H7 (cell line): ENCODE measurements around the gene ZBP1. TPM values are rescaled to one million over a fixed set of nuclear protein-coding genes. Genes with fewer than 3 reads are reported as not detected.

Experiments
- DNase-seq: peaks from one replicate; pipeline ENCODE4 v3.0.0; 2012
- H3K27me3 ChIP-seq: 2 replicates; pipeline ENCODE4 v1.6.0; 2011; ENCODE audit warnings: mild to moderate bottlenecking, low read length; ENCODE audit not compliant: control insufficient read depth, insufficient read depth
- H3K36me3 ChIP-seq: replicated peaks from 2 replicates; pipeline ENCODE4 v1.5.1; 2011; ENCODE audit warnings: low read length; ENCODE audit not compliant: control insufficient read depth, insufficient read depth
- H3K4me3 ChIP-seq: 2 replicates; pipeline ENCODE4 v1.5.1; 2011; ENCODE audit warnings: low read depth, mild to moderate bottlenecking, control low read depth, low read length, moderate library complexity; ENCODE audit not compliant: insufficient read depth
- total RNA-seq: library from RNA; depleted of rRNA; stranded (reverse); fragments of >200 nt; shearing (Covaris generic); gene quantifications from 2 replicates; pipeline ENCODE4 v1.2.3, GENCODE V29; 2014; rRNA removed

The ZBP1 gene
- total RNA-seq, result not detected in 2 replicates

- Histone ChIP-seq H3K4me3 (no peak within 1 kb of the TSS), H3K27me3 (no peaks in the 10 kb centered on the region), H3K36me3 (no peaks in the 10 kb centered on the region)
- no peak for DNase-seq
These were observed at the start of gene ZBP1 for GRCh38 chr20:57620274-57620990. ZBP1 (minus strand) TSS chr20:57620426; CDS start chr20:57620295, 131 bp downstream.

GRCh38 chr20:57669632-57670031 lies 49.4 kb upstream of the ZBP1 start:
- no peaks in the 10 kb centered on the region for H3K27me3 ChIP-seq
- DNase-seq, result no peak
- H3K4me3 ChIP-seq, result no peak overlapping the region
- no peaks in the 10 kb centered on the region for H3K36me3 ChIP-seq

DNA sequence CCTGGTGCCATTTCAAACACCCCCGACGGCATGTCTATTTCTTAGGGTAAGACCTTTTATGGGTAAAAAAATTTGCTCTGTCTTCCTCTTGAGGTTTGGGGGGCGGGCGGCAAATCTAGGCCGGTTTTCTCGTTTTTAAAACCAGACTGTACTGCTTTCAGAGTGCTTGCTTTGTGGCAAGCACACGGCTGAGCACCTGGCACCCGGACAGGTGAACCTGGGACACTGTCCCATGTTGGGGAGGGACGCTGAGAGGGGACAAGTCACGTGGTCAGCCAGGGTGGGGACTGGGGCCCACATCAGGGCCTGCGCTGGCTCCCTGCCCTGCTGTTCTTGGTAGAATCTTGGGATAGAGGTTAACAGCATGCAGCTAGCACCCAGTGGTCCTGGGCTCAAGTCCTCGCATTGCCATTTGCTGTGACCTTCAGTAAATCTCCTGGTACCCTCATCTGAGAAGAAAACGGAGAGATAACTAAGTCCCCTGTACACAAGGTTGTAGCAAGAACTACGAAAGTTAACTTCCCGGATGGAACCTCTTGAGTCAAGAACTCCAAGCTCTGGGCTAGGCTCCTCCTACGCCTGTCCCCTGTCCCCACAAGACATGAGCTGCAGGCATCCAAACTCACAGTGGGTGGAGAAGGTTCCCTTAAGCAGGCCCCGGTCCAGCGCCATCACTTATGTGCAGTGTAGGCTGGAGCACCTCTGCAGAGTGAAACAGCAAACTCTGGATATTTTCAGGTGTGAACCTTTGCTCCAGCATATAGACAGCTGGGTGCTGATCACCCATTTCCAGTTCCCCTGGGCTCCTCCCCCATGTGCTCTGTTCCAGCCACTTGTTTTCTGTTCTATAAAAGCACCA lies 47.9 kb upstream of the ZBP1 start:
- no peaks in the 10 kb centered on the region for H3K27me3 ChIP-seq
- H3K4me3 ChIP-seq, result no peak overlapping the region
- no peaks in the 10 kb centered on the region for H3K36me3 ChIP-seq
- DNase-seq, result no peak

DNA sequence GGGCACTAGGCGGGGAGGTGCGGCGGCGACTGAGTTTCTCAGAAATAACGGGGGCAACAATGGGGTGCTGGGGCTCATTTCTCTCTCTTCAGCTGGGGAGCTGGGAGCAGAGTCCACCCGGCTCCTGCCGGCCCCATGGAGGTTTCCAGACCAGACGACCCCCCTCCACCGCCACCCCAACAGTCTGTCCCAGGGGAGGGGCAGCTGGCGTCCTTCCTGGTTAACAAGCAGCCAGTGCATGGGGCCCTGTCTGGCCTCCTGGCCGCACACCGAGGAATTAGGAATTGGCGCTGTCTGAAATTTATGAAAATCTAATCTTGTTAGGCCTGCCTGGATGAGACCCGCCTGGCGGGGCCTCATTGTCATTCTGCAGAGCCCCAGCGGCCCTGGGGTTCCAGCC lies 47.2 kb upstream of the ZBP1 start:
- H3K36me3 ChIP-seq, result no peaks in the 10 kb centered on the region
- no peaks in the 10 kb centered on the region for H3K27me3 ChIP-seq
- H3K4me3 ChIP-seq, result no peak overlapping the region
- no peak for DNase-seq

DNA sequence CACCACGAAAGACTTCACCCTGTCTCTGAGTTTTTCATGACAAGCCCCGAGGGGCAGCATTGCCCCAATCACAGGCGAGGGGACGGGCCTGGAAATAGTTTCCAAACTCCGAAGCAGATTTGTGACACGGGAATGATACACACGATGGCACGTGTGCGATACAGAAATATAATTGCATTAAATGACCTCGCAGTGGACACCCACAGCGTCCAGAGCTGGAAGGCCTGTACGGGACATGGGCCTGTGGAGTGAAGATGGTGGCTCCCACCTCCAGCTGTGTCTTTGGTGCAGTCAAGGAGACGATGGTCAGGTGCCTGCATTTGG lies 46.6 kb upstream of the ZBP1 start:
- Histone ChIP-seq H3K27me3 (no peaks in the 10 kb centered on the region), H3K36me3 (no peaks in the 10 kb centered on the region)

DNA sequence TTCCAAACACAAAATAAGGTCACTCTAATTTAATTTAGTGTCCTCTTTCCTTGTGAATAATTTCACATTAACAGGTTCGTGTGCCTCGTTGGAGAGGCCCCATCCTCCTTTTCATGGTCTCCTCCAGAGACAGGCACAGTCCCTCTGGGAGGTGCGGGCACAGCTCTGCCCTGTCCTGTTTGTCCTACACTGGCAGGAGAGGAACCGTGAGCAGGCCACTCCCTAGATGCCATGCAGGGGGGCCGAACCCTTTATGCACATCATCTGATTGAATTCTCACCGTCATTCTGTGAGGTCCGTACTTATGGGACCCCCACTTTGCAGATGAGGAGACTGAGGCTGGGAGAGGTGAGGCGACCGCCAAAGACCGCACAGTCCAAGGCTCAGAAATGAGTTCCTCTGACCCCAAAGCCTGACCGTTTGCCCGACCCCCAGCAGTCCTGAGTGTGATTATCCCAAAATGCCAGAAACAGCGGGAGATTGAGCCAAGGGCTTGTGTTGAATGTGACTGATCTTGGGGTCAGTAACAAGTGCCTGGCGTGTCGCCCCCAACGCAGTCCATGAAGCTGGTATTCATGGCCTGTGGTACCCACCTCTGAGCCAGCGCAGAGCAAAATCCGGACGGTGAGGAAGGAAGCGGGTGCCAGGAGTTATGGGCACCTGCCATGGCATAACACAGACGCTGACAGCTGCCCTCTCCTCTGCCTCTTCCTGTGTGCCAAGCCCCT lies 46.0 kb upstream of the ZBP1 start:
- H3K27me3 ChIP-seq, result no peaks in the 10 kb centered on the region
- no peak for DNase-seq
- no peak overlapping the region for H3K4me3 ChIP-seq
- no peaks in the 10 kb centered on the region for H3K36me3 ChIP-seq

More for the DNA sequence above, 46.6 kb upstream of the ZBP1 start:
- no peak overlapping the region for H3K4me3 ChIP-seq
- no peak for DNase-seq

- DNase-seq, result no peak
- H3K36me3 ChIP-seq, result no peaks in the 10 kb centered on the region
- no peak overlapping the region for H3K4me3 ChIP-seq
- no peaks in the 10 kb centered on the region for H3K27me3 ChIP-seq
These were observed 45.4 kb upstream of the ZBP1 start for GRCh38 chr20:57665589-57665971.

DNA sequence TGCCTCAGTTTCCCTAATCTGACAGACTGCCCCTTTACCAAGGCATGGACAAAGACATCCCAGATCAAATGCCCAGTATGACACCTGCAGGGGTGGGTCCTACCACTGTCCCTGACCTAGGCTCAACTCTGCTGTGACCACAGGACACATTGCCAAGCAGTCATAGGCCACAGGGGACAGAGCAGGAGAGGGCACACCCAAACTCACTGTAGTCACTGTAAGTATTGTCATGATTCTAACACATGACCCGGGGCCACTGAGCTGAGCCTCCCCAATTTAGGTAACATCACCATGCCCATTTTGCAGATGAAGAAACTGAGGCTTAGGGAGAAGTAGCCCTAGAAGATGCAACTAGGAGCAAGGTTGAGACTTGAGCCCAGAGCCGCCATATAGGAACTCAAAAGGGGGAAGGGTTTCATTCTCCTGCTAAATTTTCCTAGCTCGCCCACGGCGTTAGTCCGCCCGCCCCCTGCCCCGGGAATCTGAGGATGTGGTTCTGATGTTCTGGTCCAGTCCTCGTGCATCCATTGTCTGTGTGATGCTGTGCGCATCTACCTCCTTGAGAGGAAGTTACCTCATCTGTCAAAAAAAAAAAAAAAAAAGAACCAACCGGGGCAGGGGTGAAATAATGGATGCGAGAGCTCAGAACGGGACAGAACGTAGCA lies 44.8 kb upstream of the ZBP1 start:
- no peak overlapping the region for H3K4me3 ChIP-seq
- peak; percentile 6 for DNase-seq
- H3K27me3 ChIP-seq, result no peaks in the 10 kb centered on the region
- no peaks in the 10 kb centered on the region; the same call in 1 of the 2 replicates for H3K36me3 ChIP-seq

GRCh38 chr20:57664476-57664875 lies 44.2 kb upstream of the ZBP1 start:
- no peaks in the 10 kb centered on the region for H3K27me3 ChIP-seq
- H3K4me3 ChIP-seq, result no peak overlapping the region
- H3K36me3 ChIP-seq, result no peaks in the 10 kb centered on the region; the same call in none of the 2 replicates
- peak; percentile 34 for DNase-seq

DNA sequence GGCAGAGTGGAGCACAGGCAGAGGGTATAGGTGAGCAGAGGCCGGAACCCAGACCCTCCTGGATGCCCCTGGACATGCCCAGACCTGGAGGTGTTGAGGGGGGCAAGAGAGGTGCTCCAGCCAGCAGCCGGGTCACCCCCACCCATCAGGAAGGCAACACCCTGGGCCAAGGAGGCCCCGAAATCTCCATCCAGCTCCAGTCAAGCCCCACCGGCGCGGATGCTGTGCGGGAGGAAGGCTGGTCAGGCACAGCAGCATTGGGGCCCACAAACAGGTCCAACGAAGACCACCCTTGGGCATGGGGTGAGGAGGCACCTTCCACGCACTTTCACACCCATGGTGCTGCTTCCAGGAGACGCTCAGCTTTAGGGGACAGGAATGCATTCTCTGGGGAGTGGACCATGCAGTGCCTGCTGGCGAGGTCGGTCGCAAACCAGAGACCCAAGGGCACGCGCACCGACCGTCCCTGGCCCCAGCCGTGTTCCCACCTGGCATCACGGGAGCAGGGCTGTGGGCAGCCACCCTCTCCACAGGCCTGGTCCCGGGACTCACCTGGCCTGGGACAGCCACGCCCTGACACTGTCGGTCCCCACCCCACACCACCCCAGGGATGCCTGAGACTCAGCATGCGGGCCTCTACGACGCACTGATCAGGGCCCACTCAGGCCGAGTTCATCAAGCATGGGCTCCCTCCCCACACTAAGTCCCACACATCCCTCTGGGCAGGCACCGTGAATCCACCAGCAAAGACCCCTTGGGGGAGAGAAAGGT lies 43.6 kb upstream of the ZBP1 start:
- H3K36me3 ChIP-seq, result no peaks in the 10 kb centered on the region; the same call in none of the 2 replicates
- H3K27me3 ChIP-seq, result no peaks in the 10 kb centered on the region
- DNase-seq, result peak; percentile 37
- no peak overlapping the region for H3K4me3 ChIP-seq

- Histone ChIP-seq H3K27me3 (no peaks in the 10 kb centered on the region), H3K4me3 (no peak overlapping the region), H3K36me3 (peaks cover 4% of the 10 kb centered on the region)
- peak; percentile 31 for DNase-seq
These were observed 43.0 kb upstream of the ZBP1 start for GRCh38 chr20:57663241-57663640.

DNA sequence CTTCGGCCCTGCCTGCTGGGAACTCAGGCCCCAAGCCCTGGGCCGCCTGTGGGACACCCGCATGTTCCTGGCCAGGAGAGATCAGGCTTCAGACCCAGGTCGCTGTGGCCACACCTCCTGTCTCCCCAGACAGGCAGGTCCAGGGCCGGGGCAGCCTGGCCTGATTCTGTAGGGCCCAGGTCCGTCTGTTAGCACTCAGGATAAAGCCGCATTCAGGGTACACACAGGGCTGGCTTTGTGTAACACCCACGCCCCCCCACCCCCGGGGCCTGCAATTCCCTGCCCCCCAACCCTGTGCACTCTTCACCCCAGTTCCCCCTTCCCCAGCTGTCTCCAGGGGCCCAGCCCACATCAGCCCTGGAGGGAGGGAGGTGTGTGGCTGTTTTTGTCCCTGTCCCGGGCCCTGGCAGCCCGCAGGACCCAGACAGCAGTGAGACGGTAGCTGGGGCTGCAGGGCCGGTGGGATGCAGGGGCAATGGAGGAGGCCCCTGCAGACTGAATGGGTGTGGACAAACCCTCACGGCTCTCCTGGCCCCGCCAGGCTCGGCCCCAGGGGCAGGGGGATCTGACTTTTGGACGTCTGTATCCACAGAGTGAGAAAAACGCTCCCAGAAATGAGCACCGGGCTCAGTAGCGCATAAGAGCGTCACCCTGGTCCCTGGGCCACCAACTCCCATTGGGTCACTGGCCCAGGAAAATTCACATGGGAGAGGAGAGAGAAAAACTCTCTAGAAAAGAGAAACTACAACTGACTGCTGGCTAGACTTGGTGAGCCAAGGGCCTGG lies 42.4 kb upstream of the ZBP1 start:
- peak; percentile 78 for DNase-seq
- H3K27me3 ChIP-seq, result no peaks in the 10 kb centered on the region
- H3K4me3 ChIP-seq, result no peak overlapping the region
- peaks cover 5% of the 10 kb centered on the region for H3K36me3 ChIP-seq

DNA sequence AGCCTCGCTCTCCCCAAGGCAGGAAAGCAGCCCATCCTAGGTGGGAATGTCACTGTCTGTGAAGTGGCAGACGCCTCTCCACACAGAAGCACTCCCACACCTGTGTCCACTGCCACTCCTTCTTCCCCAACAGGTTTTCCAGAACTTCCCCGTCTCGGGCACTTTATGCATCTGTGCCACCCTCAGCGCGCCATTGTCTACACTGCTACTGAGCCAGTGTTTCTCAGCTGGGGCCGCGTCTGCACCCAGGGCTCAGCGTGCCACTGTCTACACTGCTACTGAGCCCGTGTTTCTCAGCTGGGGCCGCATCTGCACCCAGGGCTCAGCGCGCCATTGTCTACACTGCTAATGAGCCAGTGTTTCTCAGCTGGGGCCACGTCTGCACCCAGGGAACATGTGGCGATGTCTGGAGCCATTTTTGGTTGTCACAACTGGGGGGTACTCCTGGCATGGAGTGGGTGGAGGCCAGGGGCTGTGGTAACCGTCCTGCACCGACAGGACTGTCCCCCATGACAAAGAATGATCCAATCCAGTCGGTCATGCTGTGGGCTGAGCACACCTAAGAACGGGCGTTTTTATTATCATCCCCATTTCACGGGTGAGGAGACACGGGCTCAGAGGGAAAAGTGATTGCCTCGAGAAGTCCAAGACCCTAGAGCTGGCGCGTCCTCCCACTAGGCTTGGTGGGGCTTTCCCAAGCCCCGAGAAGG lies 41.7 kb upstream of the ZBP1 start:
- peaks cover 10% of the 10 kb centered on the region for H3K36me3 ChIP-seq
- no peak for DNase-seq

More for the DNA sequence above, 41.7 kb upstream of the ZBP1 start:
- H3K27me3 ChIP-seq, result no peaks in the 10 kb centered on the region
- H3K4me3 ChIP-seq, result no peak overlapping the region
